Prostate gland (tissue), 2 donors: ENCODE data around the gene GALM.
"Not testable (repeated sequence)": the region's sequence is repeated elsewhere in the genome, so short reads cannot be mapped to it uniquely, and the experiment has no call there.

Experiments used
- CTCF ChIP-seq, 4 experiments: fragments of 200-600 bp in 2 of 4; fragments of 450-650 bp in 2 of 4; sonication (generic) in 2 of 4; IDR thresholded peaks; 1 replicate in 3 of 4; 2 replicates in 1 of 4; pipeline ENCODE4 v1.5.1; 2016 to 2019; ENCODE audit warnings: antibody characterized with exemption in 4 of 4, mild to moderate bottlenecking in 2 of 4, moderate library complexity in 2 of 4
- POLR2A ChIP-seq: fragments of 450-650 bp; IDR thresholded peaks from one replicate; pipeline ENCODE4 v1.6.1; 2016; ENCODE audit warnings: antibody characterized with exemption, mild to moderate bottlenecking
- POLR2AphosphoS5 ChIP-seq: sonication (generic); formaldehyde crosslinking; IDR thresholded peaks from one replicate; pipeline ENCODE4 v1.6.1; 2017; ENCODE audit warnings: antibody characterized with exemption

- TF ChIP-seq CTCF (IDR thresholded peaks at IDR 0.05); POLR2A; POLR2AphosphoS5: not testable (repeated sequence)
Measured at GRCh38 chr2:38755891-38756290, 90.0 kb downstream of the GALM start.
